HG03378 (cell line): ENCODE measurements around the gene LRRN4CL.
"Not testable (repeated sequence)": the region's sequence is repeated elsewhere in the genome, so short reads cannot be mapped to it uniquely, and the experiment has no call there.

Experiments
- ATAC-seq: cut with Tn5 transposase; IDR thresholded peaks from one replicate; pipeline ENCODE4 v1.9.1; 2021; ENCODE audit warnings: mild to moderate bottlenecking, moderate library complexity; ENCODE audit not compliant: unreplicated experiment

LRRN4CL gene

DNA sequence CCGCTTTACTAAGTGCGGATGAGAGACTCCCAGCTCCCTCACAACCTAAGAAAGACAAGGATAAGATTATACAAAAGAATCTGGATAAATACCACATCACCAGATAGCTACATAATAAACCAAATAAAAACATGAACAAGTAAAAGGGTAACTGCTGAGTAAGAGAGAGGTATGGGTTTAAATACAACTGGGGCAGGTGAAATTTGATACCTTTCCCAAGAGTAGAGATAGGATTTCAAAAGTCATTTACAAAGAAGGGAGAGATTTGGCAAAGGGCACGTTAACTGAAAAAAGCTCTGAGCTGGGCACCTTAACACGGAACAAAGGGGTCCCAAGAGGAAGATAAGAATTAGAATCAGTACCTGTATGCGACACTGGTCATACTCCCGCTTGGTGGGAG lies 12.2 kb downstream of the LRRN4CL start:
- no peak for ATAC-seq

DNA sequence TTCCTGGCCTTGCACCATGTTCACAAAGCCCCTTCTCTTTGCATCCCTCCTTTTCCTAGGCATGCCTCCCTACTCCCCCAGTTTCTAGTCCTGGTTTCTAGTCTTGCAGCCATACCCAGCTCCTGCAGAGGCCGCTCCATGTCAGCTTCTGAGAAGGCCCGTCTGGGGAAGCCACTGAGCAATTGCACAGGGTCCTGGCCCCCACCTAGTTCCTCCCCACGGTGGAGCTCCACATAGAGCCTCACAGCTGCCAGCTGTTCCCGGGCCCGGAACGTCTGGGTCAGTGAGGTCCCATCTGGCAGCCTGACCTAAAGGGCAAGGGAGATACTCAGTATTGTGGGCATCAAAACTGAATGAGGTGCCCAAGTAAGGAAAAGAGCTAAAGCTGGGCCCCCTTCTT lies 12.6 kb downstream of the LRRN4CL start:
- ATAC-seq, result no peak

DNA sequence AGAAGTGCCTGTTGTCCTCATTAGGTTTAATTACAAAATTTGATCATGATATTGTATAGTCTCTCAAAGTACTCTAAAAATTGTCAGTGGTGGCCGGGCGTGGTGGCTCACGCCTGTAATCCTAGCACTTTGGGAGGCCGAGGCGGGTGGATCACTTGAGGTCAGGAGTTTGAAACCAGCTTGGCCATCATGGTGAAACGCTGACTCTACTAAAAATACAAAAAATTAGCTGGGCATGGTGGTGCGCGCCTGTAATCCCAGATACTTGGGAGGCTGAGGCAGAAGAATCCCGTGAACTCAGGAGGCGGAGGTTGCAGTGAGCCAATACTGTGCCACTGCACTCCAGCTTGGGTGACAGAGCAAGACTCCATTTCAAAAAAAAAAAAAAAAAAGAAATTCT lies 13.9 kb downstream of the LRRN4CL start:
- not testable (repeated sequence) for ATAC-seq

DNA sequence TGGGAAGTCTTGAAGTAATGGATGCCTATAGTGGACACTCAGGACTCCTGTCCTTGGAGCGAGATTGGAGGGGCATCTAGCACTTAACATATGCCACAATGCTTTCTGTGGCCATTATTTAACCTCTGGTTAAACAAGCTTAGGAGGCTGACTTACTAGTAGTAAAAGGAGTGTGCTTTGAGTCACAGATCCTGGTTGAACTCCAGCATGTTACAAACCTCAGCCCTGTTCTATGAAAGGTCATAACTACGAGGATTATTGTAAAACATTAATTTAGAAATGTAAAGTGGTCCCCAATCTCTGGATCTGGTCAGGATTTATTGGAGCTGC lies 16.2 kb downstream of the LRRN4CL start:
- no peak for ATAC-seq

DNA sequence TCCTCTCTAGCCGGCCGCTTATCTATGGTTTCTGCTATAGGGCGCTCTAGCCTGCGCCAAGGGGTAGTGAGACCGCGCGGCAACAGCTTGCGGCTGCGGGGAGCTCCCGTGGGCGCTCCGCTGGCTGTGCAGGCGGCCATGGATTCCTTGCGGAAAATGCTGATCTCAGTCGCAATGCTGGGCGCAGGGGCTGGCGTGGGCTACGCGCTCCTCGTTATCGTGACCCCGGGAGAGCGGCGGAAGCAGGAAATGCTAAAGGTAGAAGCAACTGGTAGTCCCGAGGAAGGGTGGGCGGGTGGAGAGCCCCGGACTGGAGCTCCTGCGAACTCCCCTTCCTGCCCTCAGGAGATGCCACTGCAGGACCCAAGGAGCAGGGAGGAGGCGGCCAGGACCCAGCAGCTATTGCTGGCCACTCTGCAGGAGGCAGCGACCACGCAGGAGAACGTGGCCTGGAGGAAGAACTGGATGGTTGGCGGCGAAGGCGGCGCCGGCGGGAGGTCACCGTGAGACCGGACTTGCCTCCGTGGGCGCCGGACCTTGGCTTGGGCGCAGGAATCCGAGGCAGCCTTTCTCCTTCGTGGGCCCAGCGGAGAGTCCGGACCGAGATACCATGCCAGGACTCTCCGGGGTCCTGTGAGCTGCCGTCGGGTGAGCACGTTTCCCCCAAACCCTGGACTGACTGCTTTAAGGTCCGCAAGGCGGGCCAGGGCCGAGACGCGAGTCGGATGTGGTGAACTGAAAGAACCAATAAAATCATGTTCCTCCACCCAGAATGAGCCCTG lies 17.5 kb downstream of the LRRN4CL start, which contains the start of the genes LBHD1 and UQCC3:
LBHD1 (minus strand) TSS at position 660 of the 782 bp plus-strand sequence. CDS start 2,236 bp downstream, outside the sequence.
UQCC3 (plus strand) TSS at position 66 of the 782 bp plus-strand sequence; CDS start at position 139, 73 bp downstream.
- ATAC-seq, result peak; percentile 44

DNA sequence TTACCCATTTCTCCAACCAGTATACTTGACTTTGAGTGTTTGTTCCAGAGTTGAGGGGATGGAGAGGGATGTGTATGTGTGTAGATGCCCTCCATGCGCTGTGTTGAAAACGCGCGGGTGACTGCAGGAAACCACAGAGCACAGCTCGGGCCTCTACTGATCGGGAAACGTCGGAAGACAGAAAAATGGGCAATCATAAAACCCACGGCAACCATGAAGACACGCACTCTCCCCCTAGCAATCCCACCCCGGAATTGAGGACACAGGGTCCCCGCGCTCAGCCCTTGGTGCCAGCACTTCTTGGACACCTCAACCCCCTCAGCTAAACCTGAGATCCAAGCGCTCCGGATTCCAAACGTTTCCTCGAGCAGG lies 18.1 kb downstream of the LRRN4CL start:
- ATAC-seq, result peak; percentile 4

DNA sequence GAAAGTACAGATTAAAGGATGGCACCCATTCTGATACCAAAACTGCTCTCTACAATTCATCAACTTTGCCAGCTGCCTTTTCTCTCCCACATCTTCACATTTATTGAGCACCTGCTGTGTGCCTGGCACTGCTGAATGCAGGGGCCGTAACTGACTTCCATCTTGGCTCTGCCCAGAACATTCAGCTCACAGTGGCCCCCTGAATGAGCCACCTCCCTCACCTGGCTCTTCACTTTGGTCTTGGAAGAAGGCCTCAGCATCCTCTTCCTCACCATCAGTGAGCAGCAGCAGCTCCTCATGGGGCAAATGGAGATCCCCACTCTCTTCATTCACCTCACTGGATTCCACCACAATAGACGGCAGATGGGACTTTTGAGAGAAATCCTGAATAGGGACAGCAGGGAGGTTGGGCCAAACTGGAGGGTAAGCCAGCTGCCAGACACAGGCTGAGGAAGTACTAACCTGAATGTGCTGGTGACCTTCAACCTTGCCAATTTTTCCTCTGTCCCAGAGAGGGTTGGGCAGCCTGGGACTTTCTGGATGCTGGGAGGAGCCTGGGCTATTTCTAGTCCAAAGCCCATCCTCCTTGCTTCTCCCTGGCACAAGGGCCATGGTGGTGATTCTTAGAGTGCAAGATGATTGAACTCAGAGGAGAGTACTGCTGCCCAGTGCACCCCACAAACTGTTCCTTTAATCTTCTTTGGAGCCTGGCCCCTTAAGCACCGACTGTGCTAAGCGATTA lies 19.7 kb downstream of the LRRN4CL start:
- no peak for ATAC-seq

DNA sequence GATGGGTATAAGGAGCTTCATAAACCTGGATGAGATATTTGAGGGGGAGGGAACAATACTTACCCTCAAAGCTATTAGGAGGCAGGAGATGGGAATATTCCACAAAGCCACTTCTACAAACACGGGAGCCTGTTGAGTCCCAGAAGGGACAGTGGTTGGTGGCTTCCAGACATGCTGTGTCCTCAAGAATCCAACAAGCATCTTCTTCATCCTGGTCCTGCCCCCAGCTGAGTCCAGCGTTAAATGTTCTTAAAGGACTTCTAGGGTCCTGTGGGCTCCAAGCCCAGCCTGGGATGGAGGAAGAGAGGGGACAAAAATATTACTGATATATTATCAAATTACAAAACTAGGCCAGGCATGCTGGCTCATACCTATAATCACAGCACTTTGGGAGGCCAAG lies 21.9 kb downstream of the LRRN4CL start:
- no peak for ATAC-seq

DNA sequence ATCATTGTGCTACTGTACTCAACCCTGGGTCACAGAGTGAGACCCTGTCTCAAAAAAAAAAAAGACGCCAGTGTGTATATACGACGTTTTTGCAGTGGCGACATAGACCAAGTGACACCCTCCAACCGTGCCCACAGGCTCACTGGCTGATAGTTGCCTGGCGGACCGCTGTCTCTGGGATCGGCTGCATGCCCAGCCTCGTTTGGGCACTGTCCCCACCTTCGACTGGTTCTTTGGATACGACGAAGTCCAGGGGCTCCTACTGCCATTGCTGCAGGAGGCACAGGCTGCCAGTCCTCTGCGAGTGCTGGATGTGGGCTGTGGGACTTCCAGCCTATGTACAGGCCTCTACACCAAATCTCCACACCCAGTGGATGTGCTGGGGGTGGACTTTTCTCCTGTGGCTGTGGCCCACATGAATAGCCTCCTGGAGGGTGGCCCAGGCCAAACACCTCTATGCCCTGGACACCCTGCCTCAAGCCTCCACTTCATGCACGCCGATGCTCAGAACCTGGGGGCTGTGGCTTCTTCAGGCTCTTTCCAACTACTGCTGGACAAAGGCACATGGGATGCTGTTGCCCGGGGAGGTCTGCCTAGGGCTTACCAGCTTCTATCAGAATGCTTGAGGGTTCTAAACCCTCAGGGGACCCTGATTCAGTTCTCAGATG lies 22.9 kb downstream of the LRRN4CL start:
- ATAC-seq, result no peak

DNA sequence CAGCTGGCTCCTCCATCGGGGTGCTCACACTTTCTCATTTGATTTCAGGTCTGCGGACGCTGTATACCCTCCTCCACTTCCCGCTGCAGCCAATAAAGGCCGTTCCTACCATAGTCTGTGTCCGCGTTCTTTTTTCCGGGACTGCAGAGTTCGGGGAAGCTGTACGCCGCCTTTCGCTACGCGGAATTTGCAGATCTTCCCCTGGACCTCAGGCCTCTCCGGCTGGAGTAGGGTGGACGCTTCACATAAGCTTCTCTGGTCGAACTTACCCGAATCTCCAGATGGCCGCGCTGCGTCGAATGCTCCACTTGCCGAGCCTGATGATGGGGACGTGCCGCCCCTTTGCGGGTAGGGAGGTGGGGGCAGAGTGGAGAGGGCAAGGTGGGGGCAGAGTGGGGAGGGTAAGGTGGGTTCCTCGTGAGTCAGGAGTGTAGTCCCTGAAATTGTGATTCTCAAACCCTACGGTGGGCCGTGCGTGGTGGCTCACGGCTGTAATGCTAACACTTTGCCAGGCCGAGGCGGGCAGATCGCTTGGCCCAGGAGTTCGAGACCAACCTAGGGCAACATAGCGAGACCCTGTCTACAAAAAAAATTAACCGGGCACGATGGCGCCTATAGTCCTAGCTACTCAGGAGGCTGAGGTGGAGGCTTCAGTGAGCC lies 23.6 kb downstream of the LRRN4CL start:
- peak; percentile 6 for ATAC-seq

DNA sequence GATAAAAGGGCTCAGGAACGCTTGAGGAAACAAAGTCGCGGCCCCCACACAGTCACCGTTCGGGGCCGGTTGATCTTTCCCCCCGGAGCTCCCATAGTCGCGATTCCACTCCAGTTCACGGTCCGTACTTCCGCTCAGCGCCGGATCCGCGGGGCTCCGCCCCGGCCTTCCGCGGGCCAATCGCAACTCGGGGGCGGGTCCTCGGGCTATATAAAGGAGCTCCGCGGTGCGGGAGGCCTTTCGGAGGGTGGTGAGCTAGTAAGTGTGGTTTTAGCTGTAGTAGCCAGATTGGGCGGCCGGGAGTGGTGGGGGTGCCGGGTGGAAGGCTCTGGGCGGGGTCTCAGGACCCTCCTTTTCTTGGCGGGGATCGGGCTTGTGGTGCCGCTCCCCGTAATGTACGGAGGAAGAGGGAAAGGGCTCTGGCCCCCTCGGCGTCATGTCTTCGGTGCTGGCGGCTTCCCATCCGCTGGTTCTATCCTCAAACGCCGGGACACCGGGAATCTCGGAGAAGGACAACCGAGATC lies 24.2 kb downstream of the LRRN4CL start, which contains the start of the genes C11orf98 and CSKMT:
C11orf98 (minus strand) TSS at position 136 of the 524 bp plus-strand sequence; CDS start at position 95, 41 bp downstream.
CSKMT (plus strand) TSS at position 238 of the 524 bp plus-strand sequence. CDS start 568 bp downstream, outside the sequence.
- peak; percentile 75 for ATAC-seq

DNA sequence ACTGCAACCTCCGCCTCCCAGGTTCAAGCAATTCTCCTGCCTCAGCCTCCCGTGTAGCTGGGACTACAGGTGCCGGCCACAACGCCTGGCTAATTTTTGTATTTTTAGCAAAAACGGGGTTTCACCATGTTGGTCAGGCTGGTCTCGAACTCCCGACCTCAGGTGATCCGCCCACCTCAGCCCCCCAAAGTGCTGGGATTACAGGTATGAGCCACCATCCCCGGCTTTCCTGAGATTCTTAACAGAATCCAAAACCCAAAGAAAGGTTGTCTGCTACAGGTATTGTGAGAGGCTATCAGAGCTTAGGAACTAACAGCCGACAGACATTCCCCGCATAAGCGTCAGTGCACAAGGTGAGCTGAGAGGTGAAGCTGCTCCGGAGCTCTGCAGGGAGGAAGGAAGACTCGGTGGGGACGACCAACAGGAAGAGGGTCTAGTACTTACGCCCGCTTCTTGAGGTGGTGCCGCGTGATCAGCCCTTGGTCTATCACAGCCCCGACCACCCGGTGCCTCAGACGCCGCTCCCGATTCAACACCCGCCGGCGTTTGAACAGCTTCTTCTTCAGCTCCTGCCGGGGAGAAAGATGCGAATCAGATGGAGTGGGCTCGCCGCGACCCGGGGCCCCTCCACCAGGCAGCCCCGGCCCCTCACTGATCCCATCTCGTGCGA lies 24.8 kb downstream of the LRRN4CL start:
- ATAC-seq, result no peak

DNA sequence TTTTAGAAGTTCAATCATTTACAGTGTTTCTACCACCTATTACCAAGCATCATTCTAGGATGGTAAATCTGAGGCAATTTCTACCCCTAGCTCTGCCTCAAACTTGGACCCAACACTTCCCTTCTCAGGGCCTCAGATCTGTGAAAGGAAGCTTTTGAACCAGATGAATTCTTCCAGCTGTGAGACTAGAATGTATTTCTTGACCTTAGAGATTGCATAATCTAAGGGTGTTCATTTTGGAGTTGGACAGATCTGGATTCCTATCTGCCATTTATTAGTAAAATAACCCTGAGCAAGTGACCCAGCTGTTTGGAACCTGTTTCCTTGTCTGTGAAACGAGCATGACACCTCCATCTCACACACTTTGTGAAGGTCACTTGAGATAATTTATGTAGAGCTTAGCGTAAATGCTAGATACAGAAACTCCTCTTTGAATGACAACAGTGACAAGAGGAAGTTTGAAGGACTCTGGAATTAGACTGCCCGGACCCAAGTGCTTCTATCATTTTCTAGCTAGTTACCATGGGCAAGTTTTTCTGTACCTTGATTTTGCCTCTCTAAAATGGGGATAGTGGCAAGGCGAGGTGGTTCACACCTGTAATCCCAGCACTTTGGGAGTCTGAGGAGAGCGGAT lies 32.4 kb downstream of the LRRN4CL start:
- no peak for ATAC-seq

DNA sequence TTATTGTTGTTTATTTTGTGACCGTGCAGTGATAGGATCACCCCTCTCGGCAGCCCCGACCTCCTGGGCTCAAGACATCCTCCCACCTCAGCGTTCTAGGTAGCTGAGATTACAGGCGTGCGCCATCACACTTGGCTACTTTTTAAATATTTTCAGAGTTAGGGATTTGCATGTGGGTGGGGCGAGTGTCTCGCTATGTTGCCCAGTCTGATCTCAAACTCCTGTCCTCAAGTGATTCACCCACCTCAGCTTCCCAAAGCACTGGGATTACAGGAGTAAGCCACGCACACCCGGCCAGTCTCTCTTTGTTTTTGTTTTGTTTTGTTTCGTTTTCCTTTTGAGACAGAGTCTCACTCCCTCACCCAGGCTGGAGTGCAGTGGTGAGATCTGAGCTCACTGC lies 35.0 kb downstream of the LRRN4CL start:
- ATAC-seq, result no peak

DNA sequence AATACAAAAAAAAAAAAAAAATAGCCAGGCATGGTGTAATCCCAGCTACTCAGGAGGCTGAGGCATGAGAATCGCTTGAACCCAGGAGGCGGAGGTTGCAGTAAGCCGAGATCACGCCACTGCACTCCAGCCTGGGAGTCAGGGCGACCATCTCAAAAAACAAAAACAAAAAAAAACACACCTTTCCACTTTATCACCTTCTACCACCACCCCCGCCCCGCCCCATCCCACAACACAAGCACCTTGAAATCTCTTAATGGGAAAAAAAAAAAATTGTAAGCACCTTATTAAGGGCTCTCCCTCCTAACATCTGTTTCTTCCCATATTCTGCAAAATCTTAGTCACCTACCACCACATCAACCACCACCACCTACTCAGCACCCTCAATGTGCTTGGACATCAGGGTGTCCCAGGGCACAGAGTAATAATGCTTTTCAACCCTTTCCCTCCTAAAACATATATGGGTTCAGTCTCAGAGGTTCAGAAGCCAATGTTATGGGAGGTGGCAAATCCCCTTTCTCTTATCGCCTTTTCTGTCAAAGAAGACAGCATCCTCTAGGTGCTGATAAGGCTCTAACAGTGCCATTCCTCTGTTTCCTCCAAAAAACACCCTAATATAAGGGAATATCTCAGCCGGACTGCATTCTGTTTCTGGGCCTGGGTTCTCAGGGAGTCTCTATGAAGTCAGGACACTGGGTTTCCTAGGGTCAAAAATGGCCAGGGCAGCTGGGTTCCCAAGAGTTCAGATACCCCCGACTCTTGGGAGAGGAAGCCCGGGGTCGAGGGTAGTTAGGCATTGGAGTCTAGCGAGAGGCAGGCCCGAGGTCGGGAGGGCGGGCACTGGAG lies 36.9 kb downstream of the LRRN4CL start:
- peak; percentile 16 for ATAC-seq

DNA sequence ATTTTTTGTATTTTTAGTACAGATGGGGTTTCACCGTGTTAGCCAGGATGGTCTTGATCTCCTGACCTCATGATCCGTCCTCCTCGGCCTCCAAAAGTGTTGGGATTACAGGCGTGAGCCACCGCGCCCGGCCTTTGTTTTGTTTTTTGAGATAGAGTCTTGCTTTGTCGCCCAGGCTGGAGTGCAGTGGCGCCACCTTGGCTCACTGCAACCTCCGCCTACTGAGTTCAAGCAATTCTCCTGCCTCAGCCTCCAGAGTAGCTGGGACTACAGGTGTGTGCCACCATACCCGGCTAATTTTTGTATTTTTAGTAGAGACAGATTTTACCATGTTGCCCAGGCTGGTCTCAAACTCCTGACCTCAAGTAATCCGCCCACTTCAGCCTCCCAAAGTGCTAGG lies 39.0 kb downstream of the LRRN4CL start:
- ATAC-seq, result not testable (repeated sequence)

DNA sequence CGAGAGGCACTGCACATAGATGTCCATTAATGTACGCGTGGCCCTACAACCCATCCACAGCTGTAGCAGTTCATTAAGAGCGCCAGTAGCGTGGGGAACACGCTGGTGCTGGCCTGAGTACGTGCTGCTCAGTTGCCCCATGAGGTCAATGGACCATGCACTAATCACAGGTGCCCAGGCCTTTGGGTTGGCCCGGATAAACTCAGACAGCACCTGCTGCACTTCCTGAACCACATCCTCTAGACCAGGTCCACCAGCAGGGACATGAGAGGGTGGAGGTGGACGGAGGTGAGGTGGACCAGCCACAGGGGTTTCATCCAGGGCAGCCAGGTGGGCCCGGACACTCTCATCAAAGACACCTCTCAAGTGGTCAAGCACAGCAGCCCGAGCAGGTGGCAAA lies 39.8 kb downstream of the LRRN4CL start:
- ATAC-seq, result no peak

DNA sequence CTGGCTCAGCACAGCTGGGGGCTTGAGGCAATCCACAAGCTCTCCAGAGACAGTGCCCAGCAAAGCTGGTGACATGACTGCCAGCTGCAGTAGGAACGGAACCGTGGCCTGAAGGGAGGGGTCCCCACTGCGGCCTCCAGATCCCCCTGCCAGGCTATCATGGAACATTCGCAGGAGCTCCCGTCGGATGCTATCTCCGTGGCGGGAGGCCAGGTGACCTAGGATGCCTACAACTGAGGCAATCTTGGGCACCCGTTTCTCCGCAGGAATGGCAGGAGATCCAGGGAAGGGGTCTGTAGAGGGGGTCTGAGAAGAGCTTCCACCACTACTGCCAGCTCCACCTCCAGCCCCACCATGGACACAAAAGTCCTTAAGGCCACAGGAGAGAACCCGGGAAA lies 40.4 kb downstream of the LRRN4CL start:
- ATAC-seq, result no peak
